ENCODE measurements around the gene MAPK7.
A peak's percentile ranks its signal among the peaks of the same experiment; 100 is the strongest.

Gene MAPK7

GRCh38 chr17:19378416-19379360 lies at the start of gene MAPK7:
TSS of gene MAPK7 (plus strand) at chr17:19378498. CDS start at chr17:19378901, 403 bp downstream.
- H3K4me3 ChIP-seq (replicated peaks; ENCODE audit: low read depth, low read length) = peak within 1 kb of the TSS; percentile 74
- no peak for TF ChIP-seq CTCF (IDR thresholded peaks at IDR 0.05; ENCODE audit: low read length, missing control alignments)
- DNase-seq (ENCODE audit: low read depth) = no peak

GRCh38 chr17:19329136-19329535 lies 49.2 kb upstream of the MAPK7 start:
- no peak for DNase-seq (ENCODE audit: low read depth)
- H3K4me3 ChIP-seq (replicated peaks; ENCODE audit: low read depth, low read length) = no peak overlapping the region
- TF ChIP-seq CTCF (IDR thresholded peaks at IDR 0.05; ENCODE audit: low read length, missing control alignments) = no peak

- no peak for TF ChIP-seq CTCF (IDR thresholded peaks at IDR 0.05; ENCODE audit: low read length, missing control alignments)
- DNase-seq (ENCODE audit: low read depth) = no peak
- H3K4me3 ChIP-seq (replicated peaks; ENCODE audit: low read depth, low read length) = no peak overlapping the region
Observed at GRCh38 chr17:19329839-19330238, 48.5 kb upstream of the MAPK7 start.

GRCh38 chr17:19330271-19330670 lies 48.0 kb upstream of the MAPK7 start:
- no peak for TF ChIP-seq CTCF (IDR thresholded peaks at IDR 0.05; ENCODE audit: low read length, missing control alignments)
- H3K4me3 ChIP-seq (replicated peaks; ENCODE audit: low read depth, low read length) = no peak overlapping the region
- DNase-seq (ENCODE audit: low read depth) = no peak

GRCh38 chr17:19331134-19331533 lies 47.2 kb upstream of the MAPK7 start:
- peak; percentile 72 for DNase-seq (ENCODE audit: low read depth)
- TF ChIP-seq CTCF (IDR thresholded peaks at IDR 0.05; ENCODE audit: low read length, missing control alignments) = no peak
- H3K4me3 ChIP-seq (replicated peaks; ENCODE audit: low read depth, low read length) = no peak overlapping the region

- no peak overlapping the region for H3K4me3 ChIP-seq (replicated peaks; ENCODE audit: low read depth, low read length)
- no peak for TF ChIP-seq CTCF (IDR thresholded peaks at IDR 0.05; ENCODE audit: low read length, missing control alignments)
- no peak for DNase-seq (ENCODE audit: low read depth)
Observed at GRCh38 chr17:19331543-19332245, 46.6 kb upstream of the MAPK7 start.
